Body of pancreas (tissue), 4 donors: ENCODE measurements around the gene AGPAT1. TPM values are rescaled to one million over a fixed set of nuclear protein-coding genes. Genes with fewer than 3 reads are reported as not detected.

Experiments
- ATAC-seq: fragments of 150-250 bp; one replicate; pipeline ENCODE4 v1.9.1; 2016
- DNase-seq, 4 donors: peaks; one replicate each; pipeline ENCODE4 v3.0.0-alpha.2; 2019
- H3K27ac ChIP-seq, 4 donors: fragments of 200-600 bp; sonication (generic); 1 replicate in 3 of 4; 2 replicates in 1 of 4; pipeline versions ENCODE4 v1.5.1 to v1.6.1; 2016 to 2019; ENCODE audit warnings: mild to moderate bottlenecking in 1 of 4, mixed read lengths in 1 of 4, moderate library complexity in 1 of 4
- H3K27me3 ChIP-seq, 2 donors: fragments of 200-600 bp; sonication (generic); one replicate each; pipeline ENCODE4 v1.6.0; 2016; ENCODE audit warnings: mild to moderate bottlenecking in 1 of 2
- H3K36me3 ChIP-seq, 2 donors: fragments of 200-600 bp; sonication (generic); replicated peaks in 1 of 2; 2 replicates each; pipeline ENCODE4 v1.5.1; 2016; ENCODE audit warnings: low read depth in 2 of 2; ENCODE audit not compliant: insufficient read depth in 1 of 2
- H3K4me1 ChIP-seq: fragments of 200-600 bp; sonication (generic); one replicate; pipeline ENCODE4 v1.6.0; 2016
- H3K4me3 ChIP-seq, 2 donors: fragments of 200-600 bp; sonication (generic); 1 replicate in 1 of 2; 2 replicates in 1 of 2; pipeline ENCODE4 v1.5.1; 2016 to 2019
- H3K9me3 ChIP-seq, 3 donors: fragments of 200-600 bp; sonication (generic); 1 replicate in 2 of 3; 2 replicates in 1 of 3; pipeline ENCODE4 v1.5.1; 2016
- POLR2A ChIP-seq, 3 donors: fragments of 450-650 bp; IDR thresholded peaks; one replicate each; pipeline ENCODE4 v1.6.1; 2016; ENCODE audit warnings: antibody characterized with exemption in 3 of 3, mild to moderate bottlenecking in 2 of 3
- WGBS, 2 donors: methylation state at CpG; one replicate each; pipeline ENCODE4 v1.1.5; 2017; 5-methylcytosine and 5-hydroxymethylcytosine counted together
- intact Hi-C: fragments of 100-400 bp; cut with DNase I; formaldehyde crosslinking; loops from one replicate; pipeline ENCODE4 v1.15.1; 2023
- total RNA-seq, 2 donors: library from RNA; depleted of rRNA; stranded (reverse); fragments of >200 nt; gene quantifications; one replicate each; pipeline ENCODE4 v1.1.0, GENCODE V29; 2016
- TF ChIP-seq, protein P1 (sequence below), 7 experiments: fragments of 450-650 bp in 4 of 7; fragments of 200-600 bp in 3 of 7; sonication (generic) in 3 of 7; IDR thresholded peaks; one replicate each; pipeline ENCODE4 v1.5.1; 2016 to 2019; ENCODE audit warnings: antibody characterized with exemption in 7 of 7

The AGPAT1 gene
- total RNA-seq, 2 donors from 2014 or later: 13.2 to 16.1 TPM

DNA sequence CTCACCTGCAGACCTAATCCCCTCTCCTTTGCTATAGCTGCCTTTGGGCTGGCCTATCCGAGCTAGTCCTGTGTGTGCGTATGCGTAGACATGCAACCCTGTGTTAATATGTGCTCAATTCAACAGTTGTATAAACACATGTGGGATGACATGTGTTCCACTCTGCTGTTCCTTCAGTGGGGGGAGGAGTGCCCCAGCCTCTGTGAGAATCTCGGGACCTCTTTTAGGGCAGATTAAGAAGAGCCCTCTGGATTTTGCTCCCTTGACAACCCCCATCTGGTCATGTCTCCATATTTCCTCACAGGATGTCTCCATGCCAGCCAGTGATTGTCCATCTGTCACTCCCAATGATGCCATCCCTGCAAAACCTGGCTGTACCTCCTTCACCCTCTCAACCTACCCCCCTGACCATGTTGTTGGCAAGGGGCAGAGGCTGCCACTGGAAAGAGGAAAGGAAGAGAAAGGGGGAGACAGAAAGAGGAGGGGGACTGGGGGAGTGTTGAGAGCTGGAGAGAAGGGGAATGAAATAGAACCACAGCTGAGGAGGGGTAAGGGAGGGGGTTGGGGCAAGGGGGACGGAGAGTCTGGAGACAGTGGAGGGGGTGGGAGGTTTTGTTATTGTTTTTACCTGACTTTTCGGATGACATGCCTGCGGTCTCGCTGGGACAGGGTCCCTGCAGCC, 24.6 kb downstream of the AGPAT1 start:
- H3K4me1 ChIP-seq: peaks cover 39% of the 10 kb centered on the region
- no peak for DNase-seq
- intact Hi-C loops: no loop called here

DNA sequence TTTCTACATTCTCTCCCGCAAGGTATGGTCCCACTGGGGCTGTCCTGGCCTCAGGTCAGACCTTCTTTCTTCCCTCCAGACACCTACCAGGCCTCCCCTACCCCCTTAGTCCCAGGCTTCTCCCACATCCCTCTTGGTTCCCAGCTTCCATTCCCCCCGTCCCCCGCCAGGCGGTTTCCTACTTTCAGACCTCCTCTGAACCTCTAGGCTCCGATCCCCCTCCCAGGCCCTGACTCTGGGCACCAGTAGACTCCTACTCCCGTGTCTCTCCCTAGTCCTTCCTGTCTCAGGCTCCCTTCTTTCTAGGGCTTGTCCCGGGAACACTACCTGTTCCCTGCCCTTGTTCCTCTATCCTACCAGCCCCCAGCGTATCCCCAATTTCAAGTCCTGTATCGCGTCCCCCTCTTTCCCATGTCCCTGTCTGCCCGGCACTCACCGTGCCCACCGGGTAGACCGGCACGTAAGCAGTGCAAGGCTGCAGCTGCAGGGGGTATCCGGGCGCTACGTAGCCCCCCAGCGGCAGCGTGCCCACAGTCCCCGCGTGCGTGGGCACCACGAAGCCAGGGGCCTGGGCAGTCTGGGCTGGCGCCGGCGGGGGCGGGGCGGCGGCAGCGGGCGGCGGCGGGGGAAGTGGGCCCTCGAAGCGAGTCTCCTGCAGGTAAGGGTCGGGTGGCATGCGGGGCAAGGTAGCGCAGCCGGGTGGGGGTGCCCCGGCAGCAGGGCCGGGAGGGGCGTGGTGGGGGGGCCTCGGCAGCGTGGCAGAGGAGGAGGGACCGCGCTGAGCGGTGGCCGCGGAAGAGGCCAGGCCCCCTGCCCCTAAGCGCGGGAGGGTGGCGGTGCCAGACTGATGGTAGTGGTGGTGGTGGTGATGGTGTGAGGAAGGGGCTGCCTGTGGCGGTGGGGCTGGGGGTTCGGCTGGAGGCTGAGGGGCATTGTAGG, 25.7 kb downstream of the AGPAT1 start:
- 40 to 57% methylated on average over 30 to 54 of the region's 55 CpGs for WGBS, 2 donors
- Histone ChIP-seq H3K4me3 (no peak overlapping the region), H3K27me3 (peaks cover 0 to 8% of the 10 kb centered on the region in 2 donors), H3K4me1 (peaks cover 31% of the 10 kb centered on the region), H3K9me3 (no peaks in the 10 kb centered on the region), H3K27ac (no peak overlapping the region), H3K36me3 (no peaks in the 10 kb centered on the region)
- DNase-seq: no peak
- TF ChIP-seq, protein P1, sequence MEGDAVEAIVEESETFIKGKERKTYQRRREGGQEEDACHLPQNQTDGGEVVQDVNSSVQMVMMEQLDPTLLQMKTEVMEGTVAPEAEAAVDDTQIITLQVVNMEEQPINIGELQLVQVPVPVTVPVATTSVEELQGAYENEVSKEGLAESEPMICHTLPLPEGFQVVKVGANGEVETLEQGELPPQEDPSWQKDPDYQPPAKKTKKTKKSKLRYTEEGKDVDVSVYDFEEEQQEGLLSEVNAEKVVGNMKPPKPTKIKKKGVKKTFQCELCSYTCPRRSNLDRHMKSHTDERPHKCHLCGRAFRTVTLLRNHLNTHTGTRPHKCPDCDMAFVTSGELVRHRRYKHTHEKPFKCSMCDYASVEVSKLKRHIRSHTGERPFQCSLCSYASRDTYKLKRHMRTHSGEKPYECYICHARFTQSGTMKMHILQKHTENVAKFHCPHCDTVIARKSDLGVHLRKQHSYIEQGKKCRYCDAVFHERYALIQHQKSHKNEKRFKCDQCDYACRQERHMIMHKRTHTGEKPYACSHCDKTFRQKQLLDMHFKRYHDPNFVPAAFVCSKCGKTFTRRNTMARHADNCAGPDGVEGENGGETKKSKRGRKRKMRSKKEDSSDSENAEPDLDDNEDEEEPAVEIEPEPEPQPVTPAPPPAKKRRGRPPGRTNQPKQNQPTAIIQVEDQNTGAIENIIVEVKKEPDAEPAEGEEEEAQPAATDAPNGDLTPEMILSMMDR (IDR thresholded peaks at IDR 0.05): no peak
- no peak for TF ChIP-seq POLR2A (IDR thresholded peaks at IDR 0.05)
- no peak for ATAC-seq
- intact Hi-C loops: no loop called here

More for the DNA sequence above, 24.6 kb downstream of the AGPAT1 start:
- ATAC-seq: no peak
- no peak for TF ChIP-seq POLR2A (IDR thresholded peaks at IDR 0.05)
- TF ChIP-seq, protein P1 (IDR thresholded peaks at IDR 0.05): no peak
- no peak overlapping the region for H3K4me3 ChIP-seq
- H3K27ac ChIP-seq: no peak overlapping the region
- no peaks in the 10 kb centered on the region for H3K9me3 ChIP-seq
- H3K27me3 ChIP-seq: peaks cover 0 to 8% of the 10 kb centered on the region in 2 donors
- H3K36me3 ChIP-seq: no peaks in the 10 kb centered on the region
- WGBS, 2 donors: 44 to 62% methylated on average over 8 of the region's 8 CpGs

DNA sequence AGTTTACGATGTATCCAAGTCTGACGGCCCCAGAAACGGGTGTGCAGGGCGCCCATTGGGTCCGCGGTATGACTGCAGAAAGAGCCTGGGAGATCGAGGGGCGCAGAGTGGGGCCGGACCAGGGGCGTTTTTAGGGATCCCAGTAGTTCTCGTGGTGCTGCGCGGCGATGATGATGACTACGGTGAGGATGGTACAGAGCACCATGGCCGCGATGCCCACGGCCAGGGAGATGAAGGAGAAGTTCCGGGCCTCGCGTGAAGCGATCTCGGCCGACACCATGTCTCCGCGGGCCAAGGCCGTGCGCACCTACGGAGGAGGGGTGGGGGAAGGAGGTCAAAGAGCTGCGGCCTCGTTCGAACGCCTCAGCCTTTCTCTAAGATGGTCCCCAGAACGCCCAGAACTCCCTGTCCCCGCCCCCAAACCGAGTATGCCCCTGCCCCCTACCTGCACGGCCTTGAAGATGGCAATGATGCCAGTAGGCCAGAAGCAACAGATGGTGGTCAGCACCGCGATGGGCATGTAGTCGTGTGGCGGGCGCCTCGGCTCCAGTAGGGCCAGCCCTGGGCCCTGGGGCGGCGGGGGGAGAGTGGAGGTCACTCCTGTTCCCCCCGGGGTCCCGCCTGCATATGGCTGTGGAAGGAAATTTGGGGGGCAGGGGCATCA, 26.7 kb downstream of the AGPAT1 start:
- DNase-seq (no peak), ATAC-seq (no peak)
- no peak overlapping the region for H3K27ac ChIP-seq
- peaks cover 0 to 8% of the 10 kb centered on the region in 2 donors for H3K27me3 ChIP-seq
- peaks cover 23% of the 10 kb centered on the region for H3K4me1 ChIP-seq
- no peaks in the 10 kb centered on the region for H3K9me3 ChIP-seq
- no peaks in the 10 kb centered on the region for H3K36me3 ChIP-seq
- intact Hi-C loops: no loop called here
- no peak overlapping the region for H3K4me3 ChIP-seq
- 25 to 35% methylated on average over 11 to 46 of the region's 47 CpGs for WGBS, 2 donors
- no peak for TF ChIP-seq POLR2A (IDR thresholded peaks at IDR 0.05)
- TF ChIP-seq, protein P1 (IDR thresholded peaks at IDR 0.05): peak in 1 of 7 experiments; percentile 1

DNA sequence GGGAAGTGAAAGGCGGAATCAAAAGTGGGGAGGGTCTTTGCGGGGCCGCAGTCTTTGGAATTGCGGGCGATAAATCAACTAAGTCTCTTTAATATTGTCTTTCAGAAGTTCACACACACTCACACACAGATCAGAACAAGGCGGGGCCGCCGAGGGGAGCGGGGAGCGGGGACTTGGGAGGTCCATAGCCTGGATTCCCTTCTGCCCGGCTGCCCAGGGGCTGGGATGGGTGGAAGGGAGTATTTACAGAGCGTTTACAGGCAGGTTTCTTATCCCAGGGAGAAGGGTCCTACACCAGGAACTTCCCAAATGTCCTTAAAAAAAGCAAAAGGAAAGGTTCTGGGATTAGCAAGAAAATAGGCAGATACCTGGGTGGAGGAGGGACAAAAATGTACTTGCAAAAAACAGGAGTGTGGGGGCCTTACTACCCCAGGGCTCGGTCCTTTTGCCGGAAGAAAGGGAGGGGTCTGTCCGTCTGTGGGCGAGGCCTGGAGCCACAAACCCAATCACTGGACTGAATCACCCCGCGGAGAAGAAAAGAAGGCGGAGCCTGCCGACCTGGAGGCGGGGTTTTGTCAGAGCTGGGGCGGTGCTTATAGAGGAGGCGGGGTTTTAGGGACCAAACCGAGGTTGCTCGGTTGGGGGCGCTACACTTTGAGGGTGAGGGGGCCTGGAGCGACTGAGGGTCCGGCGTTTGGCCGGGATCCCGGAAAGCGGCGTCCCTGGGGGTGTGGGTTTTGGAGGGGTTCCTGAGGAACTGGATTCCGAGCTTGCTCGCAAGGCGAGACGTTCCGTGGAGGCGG, 27.4 kb downstream of the AGPAT1 start:
- ATAC-seq (peak; percentile 86), DNase-seq (peak; percentile 71 to 84 (median 80))
- H3K36me3 ChIP-seq: no peaks in the 10 kb centered on the region
- no peaks in the 10 kb centered on the region for H3K9me3 ChIP-seq
- no peak for TF ChIP-seq POLR2A (IDR thresholded peaks at IDR 0.05)
- TF ChIP-seq, protein P1 (IDR thresholded peaks at IDR 0.05): peak in 5 of 7 experiments; percentile 4 to 26 (median 18)
- peak overlapping the region in 1 of 2 donors; percentile 5 for H3K4me3 ChIP-seq
- 11 to 20% methylated on average over 35 to 39 of the region's 39 CpGs for WGBS, 2 donors
- peaks cover 20% of the 10 kb centered on the region for H3K4me1 ChIP-seq
- H3K27me3 ChIP-seq: peaks cover 0 to 8% of the 10 kb centered on the region in 2 donors
- no peak overlapping the region for H3K27ac ChIP-seq
- intact Hi-C loops: no loop called here
